ENCODE data around the gene PANK4. TPM values are rescaled to one million over a fixed set of nuclear protein-coding genes. Genes with fewer than 3 reads are reported as not detected.
A peak's percentile ranks its signal among the peaks of the same experiment; 100 is the strongest.
"Not testable (repeated sequence)": the region's sequence is repeated elsewhere in the genome, so short reads cannot be mapped to it uniquely, and the experiment has no call there.

The PANK4 gene
- total RNA-seq, 4 donors from 2014 or later: 29.3 to 39.9 (median 38.0) TPM

DNA sequence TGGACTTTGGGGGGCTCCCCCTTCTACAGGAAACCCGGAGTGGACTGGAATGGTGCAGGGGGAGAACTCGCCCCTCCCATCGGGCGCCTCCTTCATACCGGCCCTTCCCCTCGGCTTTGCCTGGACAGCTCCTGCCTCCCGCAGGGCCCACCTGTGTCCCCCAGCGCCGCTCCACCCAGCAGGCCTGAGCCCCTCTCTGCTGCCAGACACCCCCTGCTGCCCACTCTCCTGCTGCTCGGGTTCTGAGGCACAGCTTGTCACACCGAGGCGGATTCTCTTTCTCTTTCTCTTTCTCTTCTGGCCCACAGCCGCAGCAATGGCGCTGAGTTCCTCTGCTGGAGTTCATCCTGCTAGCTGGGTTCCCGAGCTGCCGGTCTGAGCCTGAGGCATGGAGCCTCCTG, 29.9 kb upstream of the PANK4 start, which contains the start of gene TNFRSF14:
Gene TNFRSF14 (plus strand): TSS at position 95 of the 401 bp plus-strand sequence. CDS start 294 bp downstream, at position 389.
- peak; percentile 41 to 52 for DNase-seq
- WGBS, 2 donors: 15 to 17% methylated on average over 11 of the region's 16 CpGs
- H3K4me1 ChIP-seq: peaks cover 9 to 24% of the 10 kb centered on the region in 2 donors

DNA sequence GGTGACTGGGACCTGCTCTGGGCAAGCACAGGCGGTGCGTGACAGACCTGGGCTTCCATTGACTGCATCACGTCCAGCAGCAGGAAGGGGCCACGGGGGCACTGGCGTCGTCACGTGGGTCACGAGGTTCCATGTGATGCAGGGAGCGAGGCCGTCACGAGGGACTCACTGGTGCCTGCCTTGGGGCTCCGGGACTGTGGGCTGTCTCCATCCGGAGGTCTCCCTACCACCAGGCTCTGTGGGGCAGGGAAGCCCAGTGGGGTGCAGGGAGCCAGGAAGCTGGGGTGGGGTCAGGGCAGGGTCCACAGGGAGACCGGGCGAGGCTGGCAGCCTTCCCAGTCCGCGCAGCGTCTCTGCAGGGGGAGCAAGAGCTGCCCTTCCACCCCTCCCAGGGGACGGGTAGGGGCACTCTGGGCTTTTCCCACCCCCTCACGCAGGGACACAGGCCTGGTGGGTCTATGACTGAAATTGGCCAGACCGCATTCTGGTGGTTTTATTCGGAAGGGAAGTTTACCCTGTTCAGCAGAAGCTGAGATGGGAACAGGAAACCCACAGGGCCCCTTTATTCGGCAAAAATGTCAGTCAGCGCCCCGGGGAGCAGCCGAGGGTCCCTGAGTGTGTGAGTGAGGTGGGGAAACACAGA, 29.4 kb upstream of the PANK4 start:
- H3K27ac ChIP-seq: peak overlapping the region; percentile 82 to 90 (median 89)
- TF ChIP-seq POLR2A (IDR thresholded peaks at IDR 0.05): peak in 1 of 2 donors; percentile 31
- TF ChIP-seq, protein P1, sequence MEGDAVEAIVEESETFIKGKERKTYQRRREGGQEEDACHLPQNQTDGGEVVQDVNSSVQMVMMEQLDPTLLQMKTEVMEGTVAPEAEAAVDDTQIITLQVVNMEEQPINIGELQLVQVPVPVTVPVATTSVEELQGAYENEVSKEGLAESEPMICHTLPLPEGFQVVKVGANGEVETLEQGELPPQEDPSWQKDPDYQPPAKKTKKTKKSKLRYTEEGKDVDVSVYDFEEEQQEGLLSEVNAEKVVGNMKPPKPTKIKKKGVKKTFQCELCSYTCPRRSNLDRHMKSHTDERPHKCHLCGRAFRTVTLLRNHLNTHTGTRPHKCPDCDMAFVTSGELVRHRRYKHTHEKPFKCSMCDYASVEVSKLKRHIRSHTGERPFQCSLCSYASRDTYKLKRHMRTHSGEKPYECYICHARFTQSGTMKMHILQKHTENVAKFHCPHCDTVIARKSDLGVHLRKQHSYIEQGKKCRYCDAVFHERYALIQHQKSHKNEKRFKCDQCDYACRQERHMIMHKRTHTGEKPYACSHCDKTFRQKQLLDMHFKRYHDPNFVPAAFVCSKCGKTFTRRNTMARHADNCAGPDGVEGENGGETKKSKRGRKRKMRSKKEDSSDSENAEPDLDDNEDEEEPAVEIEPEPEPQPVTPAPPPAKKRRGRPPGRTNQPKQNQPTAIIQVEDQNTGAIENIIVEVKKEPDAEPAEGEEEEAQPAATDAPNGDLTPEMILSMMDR (IDR thresholded peaks at IDR 0.05): no peak
- 46 to 47% methylated on average over 19 to 22 of the region's 26 CpGs for whole genome bisulfite sequencing, 2 donors

More for the DNA sequence above, 29.9 kb upstream of the PANK4 start, which contains the start of gene TNFRSF14:
- Histone ChIP-seq H3K27ac (peak within 1 kb of the TSS; percentile 82 to 90 (median 89)), H3K4me3 (replicated peaks in 1 of 3) (peak within 1 kb of the TSS; percentile 4 to 74 (median 50)), H3K27me3 (no peaks in the 10 kb centered on the region), H3K36me3 (no peaks in the 10 kb centered on the region), H3K9me3 (no peaks in the 10 kb centered on the region)
- intact Hi-C loops (cut with DNase I): no loop called here
- TF ChIP-seq POLR2A (IDR thresholded peaks at IDR 0.05): peak in 1 of 2 donors; percentile 23
- TF ChIP-seq, protein P1 (IDR thresholded peaks at IDR 0.05): no peak

DNA sequence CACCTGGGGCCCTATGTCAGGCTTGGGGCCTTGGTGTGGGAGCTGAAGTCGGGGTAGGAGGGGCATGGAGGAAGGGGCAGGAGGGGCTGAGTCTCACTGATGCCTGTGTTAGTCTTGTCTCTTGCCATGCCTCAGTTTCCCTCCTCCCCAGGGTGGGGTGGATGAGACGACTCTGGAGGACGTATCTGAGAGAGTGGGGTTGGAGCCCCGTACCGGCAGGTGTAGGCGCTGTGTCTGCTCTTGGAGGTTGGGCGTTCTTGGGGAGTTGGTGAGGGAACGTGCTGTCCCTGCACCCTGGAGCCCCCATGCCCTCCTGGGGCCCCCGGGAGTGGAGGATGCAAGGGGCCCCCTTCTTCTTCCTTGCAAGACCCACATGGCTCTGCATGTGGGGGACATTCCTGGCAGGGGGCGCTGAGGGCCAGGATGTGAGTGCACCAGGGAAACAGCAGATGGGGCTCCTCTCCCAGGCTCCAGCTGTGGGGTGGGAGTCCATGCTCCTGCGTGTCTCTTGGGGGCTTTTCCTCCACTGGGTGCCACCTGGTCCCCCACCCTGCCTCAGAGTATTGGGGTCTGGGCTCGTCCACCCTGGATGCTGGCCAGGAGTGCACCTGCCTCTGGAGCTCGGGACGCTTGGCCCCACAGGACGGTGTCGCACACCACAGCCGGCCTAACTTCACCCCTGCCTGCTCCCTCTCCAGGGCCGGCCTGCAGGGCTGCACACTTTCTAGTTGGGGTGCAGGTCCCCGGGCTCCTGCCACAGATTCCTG, 28.4 kb upstream of the PANK4 start:
- no peak for DNase-seq
- Histone ChIP-seq H3K36me3 (no peaks in the 10 kb centered on the region), H3K27me3 (no peaks in the 10 kb centered on the region), H3K4me3 (replicated peaks in 1 of 3) (peak overlapping the region in 1 of 3 donors; percentile 50), H3K9me3 (no peaks in the 10 kb centered on the region), H3K27ac (peak overlapping the region in 2 of 3 donors; percentile 82 to 90), H3K4me1 (peaks cover 9 to 25% of the 10 kb centered on the region in 2 donors)
- intact Hi-C loops (cut with DNase I): no loop called here
- 69 to 86% methylated on average over 9 to 11 of the region's 19 CpGs for WGBS, 2 donors
- TF ChIP-seq, protein P1 (IDR thresholded peaks at IDR 0.05): peak in 2 of 6 experiments; percentile 21 to 26
- no peak for TF ChIP-seq POLR2A (IDR thresholded peaks at IDR 0.05)

More for the DNA sequence above, 29.4 kb upstream of the PANK4 start:
- Histone ChIP-seq H3K4me3 (replicated peaks in 1 of 3) (peak overlapping the region; percentile 4 to 74 (median 50)), H3K36me3 (no peaks in the 10 kb centered on the region), H3K27me3 (no peaks in the 10 kb centered on the region), H3K9me3 (no peaks in the 10 kb centered on the region), H3K4me1 (peaks cover 9 to 24% of the 10 kb centered on the region in 2 donors)
- peak; percentile 49 to 58 for DNase-seq
- intact Hi-C loops (cut with DNase I): no loop called here

DNA sequence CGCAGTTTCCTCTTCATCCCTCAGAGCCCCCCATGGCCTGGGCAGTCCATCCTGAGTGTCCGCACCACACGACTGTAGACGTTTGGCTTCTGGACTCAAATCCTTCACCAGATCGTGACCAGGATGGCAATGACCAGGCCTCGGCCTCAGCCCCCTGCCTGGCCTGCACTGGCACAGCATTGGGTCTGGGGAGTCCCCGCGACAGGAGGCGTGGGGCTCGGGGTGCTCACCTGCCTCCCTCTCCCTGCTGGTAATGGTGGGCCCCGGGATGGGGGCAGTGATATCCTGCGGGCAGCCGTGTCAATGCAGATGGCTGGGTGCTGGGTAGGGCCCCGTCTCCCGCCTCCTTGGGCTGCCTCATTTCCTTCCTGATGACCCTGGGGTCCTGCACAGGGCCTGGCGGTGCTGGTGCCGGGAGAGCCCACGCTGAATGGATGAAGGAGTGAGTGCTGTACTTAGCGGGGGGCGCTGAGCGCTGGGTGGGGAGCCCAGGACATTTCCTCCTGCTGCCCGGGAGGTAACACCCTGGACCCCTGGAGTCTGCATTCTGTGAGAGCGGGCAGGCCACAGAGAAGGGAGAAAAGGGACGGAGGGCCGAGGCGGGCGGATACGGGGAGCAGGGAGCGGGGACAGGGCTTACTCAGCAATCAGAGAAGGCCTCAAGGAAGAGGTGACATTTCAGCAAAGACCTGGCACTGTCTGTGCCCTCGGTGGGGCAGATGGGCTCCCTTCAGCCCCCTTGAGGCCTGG, 27.6 kb upstream of the PANK4 start:
- Histone ChIP-seq H3K27me3 (no peaks in the 10 kb centered on the region), H3K36me3 (no peaks in the 10 kb centered on the region), H3K27ac (no peak overlapping the region), H3K4me3 (replicated peaks in 1 of 3) (no peak overlapping the region), H3K9me3 (no peaks in the 10 kb centered on the region), H3K4me1 (peaks cover 13 to 33% of the 10 kb centered on the region in 2 donors)
- intact Hi-C loops (cut with DNase I): no loop called here
- TF ChIP-seq POLR2A (IDR thresholded peaks at IDR 0.05): no peak
- TF ChIP-seq, protein P1 (IDR thresholded peaks at IDR 0.05): no peak
- DNase-seq: no peak
- 88% methylated on average over 27 to 30 of the region's 30 CpGs for WGBS, 2 donors

DNA sequence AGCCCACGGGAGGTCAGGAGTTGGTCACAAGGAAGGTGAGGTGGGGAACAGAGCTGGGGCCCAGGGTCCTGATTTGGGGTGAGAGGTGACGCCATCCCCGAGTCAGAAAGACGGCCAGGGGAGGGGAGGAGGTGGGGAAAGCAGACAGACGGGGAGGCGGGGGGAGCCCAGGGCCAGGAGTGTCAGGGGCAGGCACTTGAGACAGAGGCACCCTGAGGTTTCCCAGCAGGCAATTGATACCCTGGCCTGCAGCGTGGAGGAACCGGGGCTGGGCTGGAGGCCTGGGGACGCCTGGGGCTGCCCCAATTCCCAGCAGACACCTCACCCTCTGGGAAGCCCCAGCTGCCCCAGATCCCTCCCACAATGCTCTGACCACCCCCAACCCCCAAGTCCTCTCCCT, 26.7 kb upstream of the PANK4 start:
- H3K9me3 ChIP-seq; H3K36me3 ChIP-seq; H3K27ac ChIP-seq; H3K4me3 ChIP-seq (replicated peaks in 1 of 3); DNase-seq; H3K27me3 ChIP-seq; intact Hi-C loops (cut with DNase I): not testable (repeated sequence)
- 74% methylated on average over 6 of the region's 9 CpGs; no CpG with 5 or more reads in 1 of the 2 donors for WGBS, 2 donors
- peaks cover 15 to 40% of the 10 kb centered on the region in 2 donors for H3K4me1 ChIP-seq

All from thyroid gland (tissue), 4 donors.